Fibroblast of the aortic adventitia (primary cell): ENCODE measurements around the gene PEA15. TPM values are rescaled to one million over a fixed set of nuclear protein-coding genes. Genes with fewer than 3 reads are reported as not detected.
A peak's percentile ranks its signal among the peaks of the same experiment; 100 is the strongest.

Experiments
- DNase-seq: peaks from one replicate; pipeline ENCODE4 v3.0.0-alpha.2; 2010; ENCODE audit warnings: low read depth
- H3K4me3 ChIP-seq: 2 replicates; pipeline ENCODE4 v1.5.1; 2011; ENCODE audit warnings: low read depth, mild to moderate bottlenecking, control low read depth, low read length, moderate library complexity
- CTCF ChIP-seq: IDR thresholded peaks from 2 replicates; pipeline ENCODE4 v1.5.1; 2011; ENCODE audit warnings: mild to moderate bottlenecking, low read length, control low read depth, inconsistent platforms; ENCODE audit not compliant: insufficient read depth
- total RNA-seq: library from RNA; depleted of rRNA; stranded (reverse); fragments of >200 nt; gene quantifications from 2 replicates; pipeline ENCODE4 v1.2.3, GENCODE V29; 2012; ENCODE audit warnings: low replicate concordance

The PEA15 gene
- total RNA-seq, 1 donor, result 224 TPM

- H3K4me3 ChIP-seq, result no peak overlapping the region
- TF ChIP-seq CTCF, result no peak
- peak; percentile 80 for DNase-seq
These were observed 51.3 kb downstream of the PEA15 start for GRCh38 chr1:160256396-160257046.

- no peak for DNase-seq
- TF ChIP-seq CTCF, result no peak
- H3K4me3 ChIP-seq, result no peak overlapping the region
These were observed 52.3 kb downstream of the PEA15 start for GRCh38 chr1:160257411-160258015.

- TF ChIP-seq CTCF, result no peak
- DNase-seq, result no peak
- no peak overlapping the region for H3K4me3 ChIP-seq
These were observed 53.1 kb downstream of the PEA15 start for GRCh38 chr1:160258177-160258798.

GRCh38 chr1:160260406-160261382, 55.5 kb downstream of the PEA15 start:
- peak overlapping the region; percentile 100 for H3K4me3 ChIP-seq
- DNase-seq, result peak; percentile 84
- no peak for TF ChIP-seq CTCF

- H3K4me3 ChIP-seq, result peak overlapping the region; percentile 100
- DNase-seq, result peak; percentile 69
- no peak for TF ChIP-seq CTCF
These were observed 56.3 kb downstream of the PEA15 start for GRCh38 chr1:160261556-160261892.
